Neural cell (in vitro differentiated cells): ENCODE results near the gene PDLIM5. TPM values are rescaled to one million over a fixed set of nuclear protein-coding genes. Genes with fewer than 3 reads are reported as not detected.

ENCODE experiments used
- H2AFZ ChIP-seq: fragments of 200-600, 300-800 bp; sonication (generic), shearing (Covaris generic); 2 replicates; pipeline ENCODE4 v1.6.0; 2014; ENCODE audit warnings: low read depth, mild to moderate bottlenecking, antibody characterized with exemption, low read length, moderate library complexity
- H3F3A ChIP-seq: fragments of 200-600 bp; shearing (Covaris generic); 2 replicates; pipeline ENCODE4 v1.6.1; 2016; ENCODE audit warnings: mild to moderate bottlenecking, moderate library complexity, mixed read lengths, antibody characterized with exemption, low read length; ENCODE audit not compliant: insufficient read depth, poor library complexity, severe bottlenecking
- H3K27ac ChIP-seq: fragments of 200-600, 300-800 bp; sonication (generic), shearing (Covaris generic); 2 replicates; pipeline ENCODE4 v1.5.1; 2014; ENCODE audit warnings: mild to moderate bottlenecking, low read length, moderate library complexity
- H3K27me3 ChIP-seq: fragments of 300-800, 200-600 bp; sonication (generic), shearing (Covaris generic); 2 replicates; pipeline ENCODE4 v1.6.0; 2014; ENCODE audit warnings: mild to moderate bottlenecking, low read depth, low read length, moderate library complexity; ENCODE audit not compliant: insufficient read depth
- H3K36me3 ChIP-seq: fragments of 300-800, 200-600 bp; sonication (generic), shearing (Covaris generic); 2 replicates; pipeline ENCODE4 v1.5.1; 2014; ENCODE audit warnings: mild to moderate bottlenecking, antibody characterized with exemption, low read length, moderate library complexity; ENCODE audit not compliant: insufficient read depth
- H3K4me2 ChIP-seq: fragments of 300-800, 200-600 bp; sonication (generic), shearing (Covaris generic); 2 replicates; pipeline ENCODE4 v1.6.0; 2014; ENCODE audit warnings: mild to moderate bottlenecking, low read length
- H3K4me3 ChIP-seq: fragments of 300-800, 200-600 bp; sonication (generic), shearing (Covaris generic); 2 replicates; pipeline ENCODE4 v1.5.1; 2014; ENCODE audit warnings: mild to moderate bottlenecking, low read length, moderate library complexity
- H3K79me2 ChIP-seq: fragments of 200-600 bp; shearing (Covaris generic); replicated peaks from 2 replicates; pipeline ENCODE4 v1.6.0; 2014; ENCODE audit warnings: mild to moderate bottlenecking, low read length, moderate library complexity; ENCODE audit not compliant: insufficient read depth
- H3K9ac ChIP-seq: fragments of 300-800, 200-600 bp; sonication (generic), shearing (Covaris generic); 2 replicates; pipeline ENCODE4 v1.6.1; 2016; ENCODE audit warnings: mild to moderate bottlenecking, low read length, mixed read lengths
- H3K9me2 ChIP-seq: fragments of 200-600 bp; shearing (Covaris generic); 2 replicates; pipeline ENCODE4 v1.6.1; 2016; ENCODE audit warnings: mild to moderate bottlenecking, low read length, mixed read lengths; ENCODE audit not compliant: insufficient read depth
- H3K9me3 ChIP-seq: fragments of 200-600, 300-800 bp; sonication (generic), shearing (Covaris generic); 2 replicates; pipeline ENCODE4 v1.6.1; 2016; ENCODE audit warnings: mild to moderate bottlenecking, mixed run types, low read length, moderate library complexity, mixed read lengths
- H4K20me1 ChIP-seq: fragments of 200-600 bp; shearing (Covaris generic); 2 replicates; pipeline ENCODE4 v1.6.1; 2016; ENCODE audit warnings: mild to moderate bottlenecking, mixed run types; ENCODE audit not compliant: insufficient read depth
- CTCF ChIP-seq: fragments of 450-650 bp; IDR thresholded peaks from 2 replicates; pipeline ENCODE4 v1.5.1; 2014; ENCODE audit warnings: antibody characterized with exemption, mild to moderate bottlenecking, moderate library complexity; ENCODE audit not compliant: poor library complexity, severe bottlenecking
- EP300 ChIP-seq: fragments of 450-650 bp; conservative IDR thresholded peaks from 2 replicates; pipeline ENCODE4 v1.6.1; 2014; ENCODE audit warnings: antibody characterized with exemption, mild to moderate bottlenecking, moderate library complexity; ENCODE audit not compliant: poor library complexity, severe bottlenecking
- EZH2 ChIP-seq: fragments of 200-600, 300-800 bp; shearing (Covaris generic), sonication (generic); IDR thresholded peaks from 2 replicates; pipeline ENCODE4 v1.6.1; 2014; ENCODE audit warnings: antibody characterized with exemption, low read length, borderline replicate concordance, mild to moderate bottlenecking; ENCODE audit not compliant: insufficient read depth, poor library complexity, severe bottlenecking
- MXI1 ChIP-seq: fragments of 450-650 bp; conservative IDR thresholded peaks from 2 replicates; pipeline ENCODE4 v1.6.1; 2014; ENCODE audit warnings: antibody characterized with exemption, mild to moderate bottlenecking; ENCODE audit not compliant: poor library complexity, severe bottlenecking
- POLR2AphosphoS5 ChIP-seq: IDR thresholded peaks from 2 replicates; pipeline ENCODE4 v1.6.1; 2012
- RAD21 ChIP-seq: fragments of 450-650 bp; conservative IDR thresholded peaks from 2 replicates; pipeline ENCODE4 v1.6.1; 2014; ENCODE audit warnings: antibody characterized with exemption, mild to moderate bottlenecking, moderate library complexity
- REST ChIP-seq: IDR thresholded peaks from 2 replicates; pipeline ENCODE4 v1.6.1; 2012; ENCODE audit warnings: borderline replicate concordance
- SMC3 ChIP-seq: fragments of 450-650 bp; conservative IDR thresholded peaks from 2 replicates; pipeline ENCODE4 v1.6.1; 2014; ENCODE audit warnings: antibody characterized with exemption, mild to moderate bottlenecking, moderate library complexity; ENCODE audit not compliant: poor library complexity
- TAF1 ChIP-seq: IDR thresholded peaks from 2 replicates; pipeline ENCODE4 v1.6.1; 2012; ENCODE audit warnings: low read depth
- polyA plus RNA-seq: library from polyadenylated mRNA; depleted of rRNA; stranded (reverse); fragments of >200 nt; gene quantifications from 2 replicates; pipeline ENCODE4 v1.2.3, GENCODE V29; 2014

Gene PDLIM5
- polyA plus RNA-seq, 1 donor from 2014 or later, result 1.6 TPM

GRCh38 chr4:94490437-94490836 is 38.7 kb downstream of the PDLIM5 start:
- H3K9me2 ChIP-seq, result no peaks in the 10 kb centered on the region
- H3K9ac ChIP-seq, result no peak overlapping the region
- no peak overlapping the region for H3K4me3 ChIP-seq
- no peak overlapping the region for H3K4me2 ChIP-seq
- H3K36me3 ChIP-seq, result no peaks in the 10 kb centered on the region
- no peaks in the 10 kb centered on the region for H3F3A ChIP-seq
- no peaks in the 10 kb centered on the region for H3K79me2 ChIP-seq
- TF ChIP-seq EZH2 (no peak), REST (no peak)
- H2AFZ ChIP-seq, result no peak overlapping the region
- H4K20me1 ChIP-seq, result no peaks in the 10 kb centered on the region
- H3K27ac ChIP-seq, result no peak overlapping the region
- no peaks in the 10 kb centered on the region for H3K9me3 ChIP-seq
- H3K27me3 ChIP-seq, result no peaks in the 10 kb centered on the region

GRCh38 chr4:94491322-94491721 is 39.6 kb downstream of the PDLIM5 start:
- Histone ChIP-seq H3K9ac (no peak overlapping the region), H3K27me3 (no peaks in the 10 kb centered on the region)
- TF ChIP-seq MXI1 (no peak), CTCF (no peak), POLR2AphosphoS5 (no peak), RAD21 (no peak), SMC3 (no peak), TAF1 (no peak), EP300 (no peak), EZH2 (no peak), REST (no peak)

More at GRCh38 chr4:94491322-94491721, 39.6 kb downstream of the PDLIM5 start:
- no peaks in the 10 kb centered on the region for H4K20me1 ChIP-seq
- H2AFZ ChIP-seq, result no peak overlapping the region
- H3K27ac ChIP-seq, result no peak overlapping the region
- no peaks in the 10 kb centered on the region for H3K9me2 ChIP-seq
- no peak overlapping the region for H3K4me3 ChIP-seq
- H3F3A ChIP-seq, result no peaks in the 10 kb centered on the region
- H3K4me2 ChIP-seq, result no peak overlapping the region
- H3K9me3 ChIP-seq, result no peaks in the 10 kb centered on the region
- no peaks in the 10 kb centered on the region for H3K36me3 ChIP-seq
- no peaks in the 10 kb centered on the region for H3K79me2 ChIP-seq
